T-helper 1 cell (primary cell): Measurements from ENCODE around the gene TTYH3.

Experiments used
- DNase-seq, 5 donors: peaks; one replicate each; pipeline ENCODE4 v3.0.0-alpha.2; 2012 to 2020

The TTYH3 gene

DNA sequence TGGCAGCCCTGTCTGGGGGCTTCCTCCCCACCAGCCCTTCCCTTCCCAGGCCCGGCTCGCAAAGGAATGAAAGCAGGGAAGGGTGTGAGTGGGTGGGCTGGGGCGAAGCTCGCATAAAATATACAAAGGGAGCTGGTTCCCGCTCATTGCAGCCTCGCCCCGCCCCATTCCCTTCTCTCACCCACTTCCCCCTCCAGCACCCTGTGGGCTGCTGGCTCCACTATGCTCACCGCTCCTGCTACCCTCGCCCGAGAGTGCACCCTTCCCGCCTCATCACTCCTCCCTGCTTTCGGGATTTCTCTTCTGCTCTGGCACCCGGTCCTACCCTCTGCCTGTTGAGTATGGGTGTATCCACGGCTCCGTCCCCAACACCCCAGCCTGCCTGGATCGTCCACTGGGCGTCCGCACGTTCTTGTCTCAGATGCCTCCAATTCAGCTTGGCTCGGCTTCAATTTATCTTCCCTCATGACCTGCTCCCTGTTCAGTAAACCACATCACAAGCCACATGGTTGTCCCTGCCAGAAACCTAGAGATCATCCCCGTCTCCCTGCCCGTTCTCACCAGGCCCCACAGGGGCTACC lies 14.4 kb upstream of the TTYH3 start:
- DNase-seq: no peak

DNA sequence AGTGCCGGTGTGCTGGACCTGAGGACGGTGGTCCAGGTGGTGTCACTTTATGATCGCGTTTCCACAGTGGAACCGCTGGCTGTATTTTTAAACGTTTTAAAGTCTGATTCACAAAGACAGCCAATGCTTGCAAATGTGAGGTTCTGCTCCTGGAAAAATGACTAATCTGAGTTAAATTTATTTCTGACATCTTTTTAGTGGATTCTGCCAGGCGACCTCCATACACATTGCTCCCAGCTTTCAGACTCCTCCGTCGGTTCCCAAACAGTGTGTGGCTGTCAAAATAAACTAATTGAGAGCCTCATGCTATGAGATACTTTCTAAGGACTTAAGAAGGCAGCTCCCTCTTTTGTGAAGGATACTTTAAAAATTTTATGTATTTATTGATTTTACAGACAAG lies 12.7 kb upstream of the TTYH3 start:
- no peak for DNase-seq

DNA sequence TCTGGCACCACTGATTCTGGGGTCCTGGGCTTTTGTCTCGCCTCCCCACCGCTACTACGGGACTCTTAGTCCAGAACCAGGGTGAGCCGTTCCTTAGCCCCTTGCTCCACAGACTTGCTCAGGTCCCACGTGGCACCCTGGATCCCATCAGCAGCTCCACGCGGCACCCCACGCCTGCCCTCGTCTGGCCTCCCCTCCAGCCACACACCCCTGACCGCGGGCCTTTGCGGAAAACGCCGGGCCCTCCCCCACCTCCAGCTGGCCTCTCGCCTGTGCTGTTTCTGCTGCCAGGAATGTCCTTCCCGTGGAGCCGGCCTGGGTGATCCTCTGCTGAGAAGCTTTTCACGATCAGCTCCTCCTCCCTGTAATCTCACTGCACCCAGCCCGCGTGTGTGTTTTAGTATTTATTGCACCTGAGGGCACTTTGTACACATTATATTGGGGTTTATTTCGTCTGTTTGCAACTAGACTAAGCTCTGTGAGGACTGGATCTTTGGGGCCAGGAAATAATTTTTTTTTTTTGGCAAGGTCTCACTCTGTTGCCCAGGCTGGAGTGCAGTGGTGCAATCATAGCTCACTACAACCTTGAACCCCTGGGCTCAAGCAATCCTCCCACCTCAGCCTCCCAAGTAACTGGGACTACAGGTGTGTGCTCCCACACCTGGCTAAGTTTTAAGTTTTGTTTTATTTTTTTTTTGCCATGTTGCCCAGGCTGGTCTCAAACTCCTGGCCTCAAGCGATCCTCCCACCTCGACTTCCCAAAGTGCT lies 10.5 kb upstream of the TTYH3 start:
- DNase-seq: no peak

DNA sequence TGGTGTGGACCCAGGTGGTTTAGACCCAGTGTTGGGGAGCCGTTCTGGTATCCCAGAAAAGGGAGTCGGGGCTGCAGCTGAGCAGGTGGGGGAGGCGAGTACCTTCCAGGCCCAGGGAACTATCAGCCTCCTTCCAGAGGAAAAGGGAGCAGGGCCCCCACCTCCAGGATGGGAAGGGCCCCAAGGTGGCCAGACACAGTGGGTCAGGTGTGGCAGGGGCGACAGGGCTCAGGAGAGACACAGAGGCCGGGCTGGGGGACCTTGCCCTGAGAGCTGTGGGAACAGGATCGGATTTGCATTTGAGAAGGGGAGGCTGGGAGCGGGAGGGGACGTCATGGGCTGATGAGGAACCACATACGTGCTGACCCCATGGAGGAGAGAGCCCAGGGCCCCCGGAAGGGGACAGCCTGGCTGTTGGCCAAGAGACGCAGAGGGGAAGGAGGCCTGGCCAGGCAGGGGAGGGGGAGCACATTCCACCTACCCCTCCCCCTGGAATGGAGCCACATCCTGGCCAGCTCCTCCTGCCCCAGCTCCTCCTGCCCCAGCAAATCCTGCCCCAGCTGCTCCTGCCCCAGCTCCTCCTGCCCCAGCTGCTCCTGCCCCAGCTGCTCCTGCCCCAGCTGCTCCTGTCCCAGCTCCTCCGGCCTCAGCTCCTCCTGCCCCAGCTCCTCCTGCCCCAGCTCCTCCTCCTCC lies 9.7 kb upstream of the TTYH3 start:
- DNase-seq: no peak

DNA sequence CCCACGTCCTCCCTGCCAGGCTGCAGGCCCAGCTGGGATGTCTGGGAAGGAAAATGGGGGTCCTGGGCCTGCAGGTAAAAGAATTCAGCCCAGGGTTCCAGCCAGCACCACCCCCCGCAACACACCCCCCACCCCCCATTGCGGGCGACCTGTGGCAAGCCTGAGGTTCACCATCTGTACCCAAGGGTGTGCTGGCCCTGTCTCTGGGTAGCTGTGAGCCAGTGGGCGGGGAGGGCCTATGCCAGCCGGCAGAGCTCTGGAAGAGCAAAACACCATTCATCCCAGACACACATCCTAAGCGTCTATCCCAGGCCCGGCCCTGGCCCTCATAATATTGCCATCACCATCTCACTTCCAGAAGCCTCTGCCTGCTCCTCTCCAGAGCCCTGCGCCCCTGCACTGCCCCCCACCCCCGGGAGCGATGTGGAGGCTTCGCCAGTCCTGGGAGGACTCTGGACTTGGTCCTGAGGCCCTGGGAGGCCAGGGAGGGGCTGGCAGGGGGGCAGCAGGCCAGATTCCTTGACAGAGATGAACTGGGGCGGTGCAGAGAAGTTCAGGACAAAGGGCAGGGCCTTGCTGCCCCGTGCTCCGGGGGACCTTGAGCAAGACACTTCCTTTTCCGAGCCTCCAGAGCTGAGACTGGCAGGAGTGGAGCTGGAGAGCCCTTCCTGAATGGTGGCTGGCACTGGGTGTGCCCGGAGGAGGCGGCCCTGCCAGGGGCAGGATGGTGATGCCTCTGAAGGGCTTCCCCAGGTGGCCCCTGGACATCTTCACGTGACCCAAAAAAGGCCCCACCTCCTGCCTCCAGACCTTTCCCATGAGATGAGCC lies 8.7 kb upstream of the TTYH3 start:
- DNase-seq: no peak

DNA sequence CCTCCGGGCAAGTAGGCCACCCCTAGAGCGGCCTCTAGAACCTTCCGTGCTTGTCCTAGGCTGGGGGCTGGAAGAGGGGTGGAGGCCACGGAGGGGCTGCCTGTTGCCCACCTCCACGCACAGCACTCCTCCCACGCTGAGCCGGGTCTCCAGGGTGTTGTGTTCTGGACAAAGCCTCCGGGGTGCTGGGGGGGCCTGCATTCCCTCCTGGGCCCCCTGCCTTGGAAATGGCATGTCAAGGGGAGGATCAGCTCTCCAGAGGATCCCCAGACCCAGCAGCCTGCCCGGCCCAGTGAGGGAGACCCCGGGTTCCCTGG lies 8.1 kb upstream of the TTYH3 start:
- DNase-seq: no peak

DNA sequence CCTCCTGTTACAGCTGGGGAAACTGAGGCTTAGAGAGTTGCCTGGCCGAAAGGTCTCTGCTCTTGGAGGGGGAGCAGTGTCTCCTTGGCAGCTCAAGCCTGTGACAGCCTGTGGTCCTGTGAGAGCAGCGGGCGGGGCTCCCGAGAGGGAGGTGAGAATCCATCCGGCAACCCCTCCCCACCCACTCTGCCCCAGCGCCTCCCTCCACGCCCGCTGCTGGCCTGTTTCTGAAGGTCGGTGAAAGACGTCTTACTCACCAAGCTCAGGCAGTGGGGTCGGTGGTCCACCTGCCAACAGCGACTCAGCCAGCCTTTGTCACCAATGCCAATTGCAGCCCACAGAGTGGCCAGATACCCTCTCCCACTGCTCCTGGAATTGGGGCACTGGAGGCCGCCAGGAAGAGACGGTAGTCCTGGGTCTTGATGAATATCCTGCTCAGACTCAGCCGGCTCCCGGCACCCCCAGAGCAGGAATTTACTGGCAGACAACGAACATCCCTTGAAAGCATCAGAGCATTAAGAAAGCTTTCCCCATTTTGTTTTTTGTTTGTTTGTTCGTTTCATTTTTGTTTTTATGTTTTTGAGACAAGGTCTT lies 7.4 kb upstream of the TTYH3 start:
- DNase-seq: no peak

DNA sequence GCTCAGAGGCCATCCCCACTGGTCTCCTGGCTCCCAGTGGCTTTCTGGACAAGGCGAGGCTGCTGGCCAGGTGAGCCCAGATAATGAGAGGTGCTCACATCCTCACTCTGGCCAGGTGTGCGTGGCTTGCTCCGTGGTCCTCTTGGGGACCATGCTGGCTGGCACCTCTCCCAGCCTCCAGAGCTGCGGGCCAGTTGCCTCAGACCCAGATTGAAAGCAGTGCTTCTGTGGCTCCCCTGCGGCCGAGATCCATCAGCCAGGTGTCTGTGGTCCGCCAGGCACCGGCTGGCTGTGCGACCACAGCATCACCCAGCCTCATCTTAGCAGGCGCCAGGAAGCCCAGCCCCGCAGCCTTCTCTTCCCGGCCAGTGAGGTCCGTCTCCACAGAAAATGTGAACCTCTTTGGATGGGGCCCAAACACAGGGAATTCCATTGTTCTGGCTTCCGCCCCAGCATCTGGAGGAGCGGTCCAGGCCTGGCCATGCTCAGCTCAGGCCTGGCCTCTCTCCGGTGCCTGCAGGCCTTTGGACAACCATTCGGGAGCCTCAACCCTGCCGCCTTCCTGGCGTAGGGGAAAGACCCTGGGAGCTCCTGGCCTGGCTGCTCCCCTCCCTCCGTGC lies 5.2 kb upstream of the TTYH3 start:
- DNase-seq: no peak

DNA sequence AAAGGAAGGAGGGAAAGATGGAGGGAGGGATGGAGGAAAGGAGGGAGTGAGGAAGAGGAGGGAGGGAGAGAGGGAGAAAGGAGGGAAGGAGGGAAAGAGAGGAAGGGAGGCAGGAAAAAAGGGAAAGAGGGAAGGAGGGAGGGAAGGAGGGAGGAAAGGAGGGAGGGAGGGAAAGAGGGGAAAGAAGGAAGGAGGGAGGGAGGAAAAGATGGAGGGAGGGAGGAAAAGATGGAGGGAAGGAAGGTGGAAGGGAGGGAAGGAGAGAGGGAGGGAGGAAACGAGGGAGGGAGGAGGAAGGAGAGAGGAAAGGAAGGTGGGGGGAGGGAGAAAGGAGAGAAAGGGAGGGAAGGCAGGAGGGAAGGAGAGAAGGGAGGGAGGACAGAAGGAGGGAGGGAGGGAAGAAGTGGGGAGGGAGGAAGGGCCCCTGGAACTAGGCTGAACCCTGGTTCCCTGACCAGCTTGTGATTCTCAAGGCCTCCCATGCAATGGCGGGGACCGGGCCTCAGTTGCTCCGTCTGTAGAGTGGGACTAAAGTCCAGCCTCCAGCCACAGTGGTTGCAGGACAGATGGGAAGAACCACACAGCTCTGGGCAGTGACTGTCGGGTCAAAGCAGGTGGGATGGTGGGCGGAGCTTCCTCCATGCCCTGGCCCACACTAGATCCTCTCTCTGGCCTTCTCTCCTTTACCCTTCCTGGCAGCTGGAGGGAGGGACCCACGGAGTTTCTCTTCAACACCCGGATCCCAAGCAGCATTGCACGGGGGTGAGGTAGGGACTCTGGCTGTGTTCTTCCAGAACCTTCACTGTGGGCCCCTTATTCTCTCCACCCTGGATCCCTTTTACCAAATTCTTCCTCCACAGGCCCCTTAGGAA lies 4.3 kb upstream of the TTYH3 start:
- no peak for DNase-seq

DNA sequence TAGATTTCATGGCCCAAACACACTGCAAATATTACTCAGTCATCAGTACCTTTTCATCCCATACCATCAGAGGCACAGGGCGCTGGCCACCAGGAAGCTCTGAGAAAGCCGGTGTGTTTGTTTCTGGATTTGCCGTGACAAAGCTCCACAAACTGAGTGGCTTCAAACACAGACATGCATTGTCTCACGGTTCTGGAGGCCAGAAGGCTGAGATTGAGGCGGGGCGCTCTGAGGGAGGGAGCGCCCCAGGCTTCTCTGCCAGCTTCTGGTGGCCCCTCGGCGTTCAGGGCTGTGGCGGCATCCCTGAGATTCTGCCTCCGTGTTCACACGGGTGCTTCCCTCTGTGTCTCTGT lies 3.7 kb upstream of the TTYH3 start:
- DNase-seq: no peak

DNA sequence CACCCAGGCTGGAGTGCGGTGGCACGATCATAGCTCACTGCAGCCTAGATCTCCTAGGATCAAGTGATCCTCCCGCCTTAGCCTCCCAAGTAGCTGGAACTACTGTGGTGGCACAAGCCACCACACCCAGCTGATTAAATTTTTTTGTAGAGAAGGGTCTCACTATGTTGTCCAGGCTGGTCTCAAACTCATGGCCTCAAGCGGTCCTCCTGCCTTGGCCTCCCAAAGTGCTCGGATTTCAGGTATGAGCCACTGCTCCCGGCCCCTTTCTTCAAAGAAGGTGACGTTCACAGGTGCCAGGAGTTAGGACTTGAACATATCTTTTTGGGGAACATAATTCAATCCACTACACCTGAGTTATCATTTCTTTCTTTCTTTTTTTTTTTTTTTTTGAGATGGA lies 2.9 kb upstream of the TTYH3 start:
- DNase-seq: no peak

DNA sequence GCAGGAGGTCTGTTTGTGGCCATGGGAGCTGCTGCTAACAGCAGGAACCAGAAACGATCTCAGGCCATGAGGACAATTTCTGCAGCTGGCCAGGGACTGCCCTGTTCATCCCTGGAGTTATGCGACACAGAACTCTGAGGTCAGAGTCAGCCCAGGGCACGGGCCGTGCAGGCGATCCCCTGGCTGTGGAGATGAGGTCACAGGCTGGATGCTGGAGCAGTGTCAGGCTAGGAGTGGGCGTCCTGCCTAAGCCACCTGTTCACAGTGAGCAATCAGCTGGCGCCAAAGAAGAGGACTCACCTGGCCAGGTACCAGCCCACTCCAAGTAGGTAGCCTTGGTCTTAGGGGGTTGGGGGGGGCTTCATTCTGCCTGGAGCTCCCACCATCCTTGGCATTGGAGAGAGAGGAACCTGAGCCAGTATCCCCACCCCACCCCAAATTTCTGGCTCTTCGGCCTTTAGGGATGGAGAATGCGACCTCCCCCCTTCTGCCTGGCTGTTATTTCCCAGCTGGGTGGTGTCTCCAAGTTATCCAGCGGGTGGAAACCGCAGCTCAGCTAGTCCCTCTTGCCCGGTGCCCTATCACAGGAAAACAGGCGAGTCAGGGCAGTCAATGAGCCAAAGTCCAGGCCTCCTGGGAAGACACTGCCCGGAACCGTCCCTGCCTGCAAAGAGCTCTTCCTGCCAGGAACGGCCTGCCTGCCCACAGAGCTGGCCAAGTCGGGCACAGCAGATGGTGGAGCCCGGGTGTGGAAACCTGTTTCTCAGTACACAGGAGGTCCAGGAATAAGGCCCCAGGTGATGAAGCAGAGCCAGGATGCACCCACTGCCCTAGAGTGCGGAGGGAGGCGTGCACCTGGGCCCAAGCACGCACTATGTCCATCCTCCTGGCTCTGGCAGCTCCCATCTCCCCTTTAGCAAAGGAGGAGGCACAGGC lies 1.8 kb upstream of the TTYH3 start:
- no peak for DNase-seq

DNA sequence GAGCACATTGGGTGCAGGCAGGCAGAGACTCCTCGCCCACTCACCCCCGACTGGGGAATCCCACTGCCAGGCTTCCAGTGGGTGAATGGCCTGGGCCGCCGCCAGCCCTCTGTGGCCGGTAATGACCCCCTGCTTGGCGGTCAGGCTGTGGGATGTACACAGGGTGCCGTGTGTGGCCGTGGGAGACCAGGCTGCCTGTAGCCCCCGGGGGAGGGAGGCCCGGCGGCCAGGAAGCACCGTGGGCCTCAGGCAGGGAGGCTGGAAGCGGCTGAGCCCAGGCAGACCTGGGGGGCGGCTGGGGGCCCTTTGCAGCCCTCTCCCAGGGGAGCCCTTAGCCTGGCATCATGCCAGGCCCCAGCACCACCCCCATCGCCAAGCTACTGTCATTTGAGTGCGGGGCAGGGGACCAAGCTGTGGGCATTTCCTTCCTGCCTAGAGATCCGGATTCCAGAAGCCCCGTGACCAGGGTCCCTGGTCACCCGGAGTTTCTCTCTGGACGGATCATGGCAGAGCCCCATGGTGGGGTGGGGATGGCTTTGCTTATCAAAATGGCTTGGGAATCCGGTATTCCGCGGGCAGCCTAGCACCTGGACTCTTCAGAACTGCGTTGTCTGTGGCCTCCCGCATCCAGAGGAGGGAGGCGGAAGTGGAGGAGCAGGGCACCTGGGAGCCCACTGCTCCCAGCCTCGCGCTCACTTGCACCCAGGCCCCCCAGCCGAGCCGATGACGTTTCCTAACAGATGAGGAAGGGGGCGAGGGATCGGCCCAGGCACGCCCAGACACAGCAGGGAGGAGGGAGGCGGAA lies 1.1 kb downstream of the TTYH3 start:
- DNase-seq: peak in 2 of 5 donors; percentile 14 to 23

DNA sequence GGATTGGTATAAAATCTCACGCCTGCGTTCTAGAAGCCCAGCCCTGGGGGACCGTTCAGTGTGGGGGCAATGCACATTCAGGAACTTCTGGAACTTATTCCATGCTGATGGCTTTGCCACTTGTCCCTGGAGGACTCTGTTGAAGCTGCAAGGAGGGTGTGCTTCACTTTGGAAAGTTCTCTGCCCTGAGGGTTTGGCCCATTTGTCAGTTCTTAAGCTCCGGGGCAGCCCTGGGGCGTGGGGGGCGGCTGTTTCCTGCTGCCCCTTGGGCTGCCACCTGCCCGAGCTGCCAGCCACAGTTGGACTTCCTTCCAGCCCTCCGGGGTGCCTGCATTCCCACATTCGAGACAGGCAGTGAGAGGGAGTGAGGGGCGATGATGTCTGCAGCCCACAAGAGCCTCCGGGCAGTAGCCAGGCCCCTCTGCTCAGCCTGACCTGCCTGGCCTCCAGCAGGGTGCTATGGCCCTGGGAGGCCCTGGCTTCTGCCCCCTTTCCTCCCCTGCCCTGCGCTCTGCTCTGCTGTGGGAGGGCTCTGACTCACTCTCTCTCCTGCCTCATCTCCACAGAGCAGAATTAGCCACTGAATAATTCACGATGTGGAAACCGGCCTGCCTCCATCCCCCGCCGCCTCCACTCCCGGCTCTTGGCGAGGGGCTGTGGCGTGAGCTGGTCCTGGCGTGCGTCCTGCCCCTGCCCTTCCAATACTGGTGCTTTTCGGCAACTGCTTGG lies 1.9 kb downstream of the TTYH3 start:
- DNase-seq: no peak

DNA sequence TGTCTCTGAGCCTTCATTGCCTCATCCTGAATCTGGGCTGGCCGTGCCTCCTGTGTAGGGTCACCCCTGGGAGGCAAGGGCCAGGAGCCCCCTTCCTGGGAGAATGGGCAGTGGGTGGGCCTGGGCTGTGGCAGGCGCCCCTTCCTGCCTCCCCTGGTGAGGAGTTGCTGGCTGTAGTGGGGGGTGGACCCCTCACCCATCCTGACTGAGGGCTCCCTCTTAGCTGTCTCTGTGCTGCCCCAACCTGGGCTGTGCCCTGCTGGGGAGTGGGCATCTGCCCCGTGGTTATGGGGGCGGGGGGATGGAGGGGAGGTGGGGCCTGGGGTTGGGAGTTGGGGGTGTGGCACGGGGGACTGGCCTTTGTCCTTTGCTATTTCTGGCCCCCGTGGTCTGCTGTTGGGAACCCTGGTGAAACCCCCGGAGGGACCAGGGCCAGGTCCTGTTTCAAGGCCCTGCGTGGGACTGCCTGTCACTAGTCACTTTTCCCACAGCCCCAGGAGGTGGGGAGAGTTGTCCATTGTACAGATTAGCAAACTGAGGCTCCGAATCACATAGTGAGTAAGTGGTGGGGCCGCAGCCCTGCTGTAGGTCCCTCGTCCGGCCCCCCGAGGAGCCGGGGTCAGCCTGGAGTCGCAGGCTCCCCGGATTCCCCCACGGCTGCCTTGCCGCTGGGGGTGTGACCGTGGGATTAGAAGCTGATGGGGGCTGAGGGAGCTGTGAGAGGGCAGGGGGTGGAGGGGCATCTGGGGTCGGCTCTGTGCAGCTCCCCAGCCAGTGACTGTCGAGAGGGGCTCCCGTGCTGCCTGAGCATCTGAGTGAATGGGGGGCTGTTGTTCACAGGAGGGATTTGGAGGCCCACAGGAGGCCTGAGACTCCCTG lies 2.7 kb downstream of the TTYH3 start:
- DNase-seq: no peak

DNA sequence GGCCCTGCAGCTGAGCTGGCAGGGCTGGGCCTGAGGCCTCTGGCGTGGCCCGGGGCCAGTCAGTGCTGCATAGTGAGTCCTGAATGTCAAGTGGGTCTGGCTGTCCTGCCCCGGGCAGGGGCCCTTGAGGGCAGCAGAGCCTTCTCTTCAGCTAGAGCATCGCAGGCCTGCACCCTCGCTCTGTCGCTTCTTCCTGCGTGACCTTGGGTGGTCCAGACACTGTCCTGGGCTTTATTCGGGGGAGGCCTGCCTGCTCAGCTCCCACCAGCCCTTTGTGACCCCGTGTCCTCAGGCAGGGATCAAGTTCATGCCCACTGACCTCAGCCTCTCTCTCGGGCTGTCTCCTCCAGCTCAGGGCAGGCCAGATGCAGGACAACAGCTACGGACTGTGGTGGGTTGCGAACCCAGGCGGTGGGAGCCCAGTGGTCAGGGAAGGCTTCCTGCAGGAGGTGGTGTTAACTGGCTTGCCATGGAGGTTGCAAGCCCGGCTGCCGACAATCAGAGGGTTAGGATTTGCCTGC lies 3.4 kb downstream of the TTYH3 start:
- no peak for DNase-seq
